GM18907 (cell line): Measurements from ENCODE around the gene STK4.

ENCODE experiments used
- ATAC-seq: cut with Tn5 transposase; IDR thresholded peaks from one replicate; pipeline ENCODE4 v1.9.1; 2021; ENCODE audit warnings: mild to moderate bottlenecking, moderate library complexity; ENCODE audit not compliant: unreplicated experiment

STK4 gene

GRCh38 chr20:44952731-44953130, 13.6 kb upstream of the STK4 start:
- ATAC-seq: no peak

- ATAC-seq: no peak
Measured at GRCh38 chr20:44954211-44954610, 12.1 kb upstream of the STK4 start.

- ATAC-seq: no peak
Measured at GRCh38 chr20:44955270-44955669, 11.0 kb upstream of the STK4 start.

GRCh38 chr20:44956410-44956809, 9.9 kb upstream of the STK4 start:
- ATAC-seq: no peak

GRCh38 chr20:44958276-44958675, 8.0 kb upstream of the STK4 start:
- no peak for ATAC-seq

GRCh38 chr20:44959082-44959637, 7.2 kb upstream of the STK4 start:
- no peak for ATAC-seq

- ATAC-seq: peak; percentile 24
Measured at GRCh38 chr20:44959638-44960102, 6.6 kb upstream of the STK4 start.

- peak; percentile 82 for ATAC-seq
Measured at GRCh38 chr20:44960103-44960852, 6.0 kb upstream of the STK4 start, which contains the start of gene TOMM34. Gene TOMM34, minus strand, starts transcription at chr20:44960397. Its CDS starts 64 bp downstream, at chr20:44960333.

- no peak for ATAC-seq
Measured at GRCh38 chr20:44961011-44961869, 5.1 kb upstream of the STK4 start.

- ATAC-seq: no peak
Measured at GRCh38 chr20:44961870-44962267, 4.4 kb upstream of the STK4 start.

GRCh38 chr20:44962483-44962882, 3.8 kb upstream of the STK4 start:
- no peak for ATAC-seq

GRCh38 chr20:44963325-44964215, 2.7 kb upstream of the STK4 start:
- ATAC-seq: no peak

- ATAC-seq: no peak
Measured at GRCh38 chr20:44965651-44966029, 672 bp upstream of the STK4 start.

GRCh38 chr20:44967207-44967807, 995 bp downstream of the STK4 start:
- ATAC-seq: peak; percentile 24

GRCh38 chr20:44969300-44969894, 3.1 kb downstream of the STK4 start:
- no peak for ATAC-seq

- no peak for ATAC-seq
Measured at GRCh38 chr20:44970243-44970757, 4.0 kb downstream of the STK4 start.

- ATAC-seq: no peak
Measured at GRCh38 chr20:44973053-44973452, 6.7 kb downstream of the STK4 start.

- no peak for ATAC-seq
Measured at GRCh38 chr20:44976698-44977097, 10.4 kb downstream of the STK4 start.

- ATAC-seq: peak; percentile 85
Measured at GRCh38 chr20:44979090-44979621, 12.8 kb downstream of the STK4 start.
